IMR-90 (cell line): ENCODE results near the gene MTMR11.

Source experiments
- NFE2L2 ChIP-seq: fragments of 150-350 bp; IDR thresholded peaks from 2 replicates; pipeline ENCODE4 v1.6.1; 2016; ENCODE audit warnings: low read depth, mild to moderate bottlenecking, low read length
- POLR2A ChIP-seq: IDR thresholded peaks from 2 replicates; pipeline ENCODE4 v1.6.1; 2012; ENCODE audit warnings: mild to moderate bottlenecking, low read depth, low read length
- TF ChIP-seq, protein P1 (sequence below): conservative IDR thresholded peaks from 2 replicates; pipeline ENCODE4 v1.5.1; 2012; ENCODE audit warnings: mild to moderate bottlenecking, low read depth, low read length, improper control_type of control experiment
- TF ChIP-seq, protein P2 (sequence below): fragments of 150-350 bp; IDR thresholded peaks from 2 replicates; pipeline ENCODE4 v1.6.1; 2016; ENCODE audit warnings: low read depth, mild to moderate bottlenecking, low read length, moderate library complexity, borderline replicate concordance

- TF ChIP-seq NFE2L2 (no peak), POLR2A (no peak)
- TF ChIP-seq, protein P1, sequence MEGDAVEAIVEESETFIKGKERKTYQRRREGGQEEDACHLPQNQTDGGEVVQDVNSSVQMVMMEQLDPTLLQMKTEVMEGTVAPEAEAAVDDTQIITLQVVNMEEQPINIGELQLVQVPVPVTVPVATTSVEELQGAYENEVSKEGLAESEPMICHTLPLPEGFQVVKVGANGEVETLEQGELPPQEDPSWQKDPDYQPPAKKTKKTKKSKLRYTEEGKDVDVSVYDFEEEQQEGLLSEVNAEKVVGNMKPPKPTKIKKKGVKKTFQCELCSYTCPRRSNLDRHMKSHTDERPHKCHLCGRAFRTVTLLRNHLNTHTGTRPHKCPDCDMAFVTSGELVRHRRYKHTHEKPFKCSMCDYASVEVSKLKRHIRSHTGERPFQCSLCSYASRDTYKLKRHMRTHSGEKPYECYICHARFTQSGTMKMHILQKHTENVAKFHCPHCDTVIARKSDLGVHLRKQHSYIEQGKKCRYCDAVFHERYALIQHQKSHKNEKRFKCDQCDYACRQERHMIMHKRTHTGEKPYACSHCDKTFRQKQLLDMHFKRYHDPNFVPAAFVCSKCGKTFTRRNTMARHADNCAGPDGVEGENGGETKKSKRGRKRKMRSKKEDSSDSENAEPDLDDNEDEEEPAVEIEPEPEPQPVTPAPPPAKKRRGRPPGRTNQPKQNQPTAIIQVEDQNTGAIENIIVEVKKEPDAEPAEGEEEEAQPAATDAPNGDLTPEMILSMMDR: no peak
- TF ChIP-seq, protein P2, sequence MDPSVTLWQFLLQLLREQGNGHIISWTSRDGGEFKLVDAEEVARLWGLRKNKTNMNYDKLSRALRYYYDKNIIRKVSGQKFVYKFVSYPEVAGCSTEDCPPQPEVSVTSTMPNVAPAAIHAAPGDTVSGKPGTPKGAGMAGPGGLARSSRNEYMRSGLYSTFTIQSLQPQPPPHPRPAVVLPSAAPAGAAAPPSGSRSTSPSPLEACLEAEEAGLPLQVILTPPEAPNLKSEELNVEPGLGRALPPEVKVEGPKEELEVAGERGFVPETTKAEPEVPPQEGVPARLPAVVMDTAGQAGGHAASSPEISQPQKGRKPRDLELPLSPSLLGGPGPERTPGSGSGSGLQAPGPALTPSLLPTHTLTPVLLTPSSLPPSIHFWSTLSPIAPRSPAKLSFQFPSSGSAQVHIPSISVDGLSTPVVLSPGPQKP: no peak
Measured at GRCh38 chr1:149929856-149930255, 6.8 kb downstream of the MTMR11 start.
